GM19025 (cell line): ENCODE results near the gene PIK3CG.
"Not testable (repeated sequence)": the region's sequence is repeated elsewhere in the genome, so short reads cannot be mapped to it uniquely, and the experiment has no call there.

Experiments
- ATAC-seq: cut with Tn5 transposase; IDR thresholded peaks from one replicate; pipeline ENCODE4 v1.9.1; 2021; ENCODE audit warnings: mild to moderate bottlenecking, low read depth, moderate library complexity; ENCODE audit not compliant: unreplicated experiment

PIK3CG gene

GRCh38 chr7:106883456-106884026 is 18.5 kb downstream of the PIK3CG start:
- no peak for ATAC-seq

GRCh38 chr7:106885652-106886051 is 20.6 kb downstream of the PIK3CG start:
- ATAC-seq: no peak

GRCh38 chr7:106887421-106887820 is 22.3 kb downstream of the PIK3CG start:
- ATAC-seq: peak; percentile 62

GRCh38 chr7:106888204-106888603 is 23.1 kb downstream of the PIK3CG start:
- ATAC-seq: no peak

- no peak for ATAC-seq
Observed at GRCh38 chr7:106890952-106891351, 25.9 kb downstream of the PIK3CG start.

GRCh38 chr7:106891548-106892410 is 26.7 kb downstream of the PIK3CG start:
- no peak for ATAC-seq

GRCh38 chr7:106893591-106893990 is 28.5 kb downstream of the PIK3CG start:
- no peak for ATAC-seq

- peak; percentile 95 for ATAC-seq
Observed at GRCh38 chr7:106895246-106895864, 30.3 kb downstream of the PIK3CG start.

- ATAC-seq: no peak
Observed at GRCh38 chr7:106896231-106896630, 31.1 kb downstream of the PIK3CG start.

- ATAC-seq: not testable (repeated sequence)
Observed at GRCh38 chr7:106897553-106897952, 32.5 kb downstream of the PIK3CG start.

- ATAC-seq: not testable (repeated sequence)
Observed at GRCh38 chr7:106898967-106899366, 33.9 kb downstream of the PIK3CG start.

GRCh38 chr7:106901828-106902441 is 36.9 kb downstream of the PIK3CG start:
- ATAC-seq: no peak

- ATAC-seq: no peak
Observed at GRCh38 chr7:106905734-106906133, 40.7 kb downstream of the PIK3CG start.

- ATAC-seq: no peak
Observed at GRCh38 chr7:106911959-106912358, 46.9 kb downstream of the PIK3CG start.

GRCh38 chr7:106914018-106914607 is 49.0 kb downstream of the PIK3CG start:
- ATAC-seq: no peak

GRCh38 chr7:106915407-106915806 is 50.3 kb downstream of the PIK3CG start:
- ATAC-seq: no peak

- peak; percentile 97 for ATAC-seq
Observed at GRCh38 chr7:106915873-106916272, 50.8 kb downstream of the PIK3CG start.

- no peak for ATAC-seq
Observed at GRCh38 chr7:106916679-106917078, 51.6 kb downstream of the PIK3CG start.

GRCh38 chr7:106918991-106919390 is 53.9 kb downstream of the PIK3CG start:
- ATAC-seq: no peak

GRCh38 chr7:106924468-106924867 is 59.4 kb downstream of the PIK3CG start:
- ATAC-seq: not testable (repeated sequence)

GRCh38 chr7:106926892-106927291 is 61.8 kb downstream of the PIK3CG start:
- ATAC-seq: no peak
